Activated naive CD8-positive, alpha-beta T cell treated with anti-CD3 and anti-CD28 coated beads for 36 hours (primary cell): ENCODE measurements around the gene COG2. TPM values are rescaled to one million over a fixed set of nuclear protein-coding genes. Genes with fewer than 3 reads are reported as not detected.

Experiments
- DNase-seq: peaks from one replicate; pipeline ENCODE4 v3.0.0; 2021
- H3K27ac Mint-ChIP-seq: one replicate; pipeline ENCODE4 v1.8.0; 2022; ENCODE audit warnings: mild to moderate bottlenecking, moderate library complexity, mixed read lengths
- H3K27me3 Mint-ChIP-seq: one replicate; pipeline ENCODE4 v1.8.0; 2022; ENCODE audit warnings: mild to moderate bottlenecking, mixed read lengths
- H3K36me3 Mint-ChIP-seq: one replicate; pipeline ENCODE4 v1.8.0; 2021; ENCODE audit warnings: mild to moderate bottlenecking, mixed read lengths
- H3K4me1 Mint-ChIP-seq: one replicate; pipeline ENCODE4 v1.8.0; 2021; ENCODE audit warnings: mixed read lengths
- H3K4me3 Mint-ChIP-seq: one replicate; pipeline ENCODE4 v1.8.0; 2022; ENCODE audit warnings: mild to moderate bottlenecking, moderate library complexity, mixed read lengths
- H3K9me3 Mint-ChIP-seq: one replicate; pipeline ENCODE4 v1.8.0; 2022; ENCODE audit warnings: mixed read lengths
- total RNA-seq, 2 experiments: library from RNA; stranded (reverse); gene quantifications; one replicate each; pipeline ENCODE4 v1.2.3, GENCODE V29; 2021

Gene COG2
- total RNA-seq, 2 experiments from 2014 or later, result 41.0 to 41.7 TPM

GRCh38 chr1:230618537-230618936, 23.7 kb upstream of the COG2 start:
- no peaks in the 10 kb centered on the region for H3K9me3 Mint-ChIP-seq
- H3K27me3 Mint-ChIP-seq, result peaks cover 22% of the 10 kb centered on the region
- no peak for DNase-seq
- H3K4me3 Mint-ChIP-seq, result no peak overlapping the region
- no peaks in the 10 kb centered on the region for H3K36me3 Mint-ChIP-seq
- H3K4me1 Mint-ChIP-seq, result no peaks in the 10 kb centered on the region
- no peak overlapping the region for H3K27ac Mint-ChIP-seq

DNA sequence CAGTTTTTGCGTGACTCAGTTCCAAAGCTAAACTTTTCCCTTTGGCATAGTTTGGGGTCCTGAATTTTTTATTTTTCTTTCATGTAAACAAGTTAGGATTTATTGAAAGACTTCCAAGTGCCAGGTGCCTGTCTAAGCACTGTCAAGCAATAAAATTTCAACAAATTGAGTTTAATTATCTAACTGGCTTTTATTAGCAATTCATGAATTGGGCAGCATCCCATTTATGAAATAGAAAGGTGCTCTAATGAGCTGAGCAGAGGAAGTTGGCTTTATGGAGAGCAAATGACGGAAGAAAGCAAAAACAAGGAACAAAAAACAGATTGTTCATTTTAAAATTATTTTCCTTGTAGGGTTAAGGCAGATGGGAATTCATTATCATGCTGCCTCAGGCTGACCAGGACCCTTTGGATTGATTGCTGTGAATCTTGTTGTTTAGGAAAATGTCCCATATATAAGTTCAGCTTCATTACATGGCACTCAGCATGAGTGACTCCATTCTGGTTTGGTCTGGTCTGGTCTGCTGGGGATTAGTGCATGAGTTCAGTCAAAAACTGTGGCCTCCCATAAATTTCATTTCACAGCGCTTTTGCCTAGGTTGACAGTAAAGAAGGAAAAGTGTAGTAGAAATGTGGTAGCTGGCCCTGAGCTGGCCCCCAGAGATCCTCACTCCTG, 21.5 kb upstream of the COG2 start:
- no peak overlapping the region for H3K4me3 Mint-ChIP-seq
- no peaks in the 10 kb centered on the region for H3K36me3 Mint-ChIP-seq
- peaks cover 30% of the 10 kb centered on the region for H3K27me3 Mint-ChIP-seq
- no peaks in the 10 kb centered on the region for H3K9me3 Mint-ChIP-seq
- H3K4me1 Mint-ChIP-seq, result no peaks in the 10 kb centered on the region
- DNase-seq, result no peak
- no peak overlapping the region for H3K27ac Mint-ChIP-seq

DNA sequence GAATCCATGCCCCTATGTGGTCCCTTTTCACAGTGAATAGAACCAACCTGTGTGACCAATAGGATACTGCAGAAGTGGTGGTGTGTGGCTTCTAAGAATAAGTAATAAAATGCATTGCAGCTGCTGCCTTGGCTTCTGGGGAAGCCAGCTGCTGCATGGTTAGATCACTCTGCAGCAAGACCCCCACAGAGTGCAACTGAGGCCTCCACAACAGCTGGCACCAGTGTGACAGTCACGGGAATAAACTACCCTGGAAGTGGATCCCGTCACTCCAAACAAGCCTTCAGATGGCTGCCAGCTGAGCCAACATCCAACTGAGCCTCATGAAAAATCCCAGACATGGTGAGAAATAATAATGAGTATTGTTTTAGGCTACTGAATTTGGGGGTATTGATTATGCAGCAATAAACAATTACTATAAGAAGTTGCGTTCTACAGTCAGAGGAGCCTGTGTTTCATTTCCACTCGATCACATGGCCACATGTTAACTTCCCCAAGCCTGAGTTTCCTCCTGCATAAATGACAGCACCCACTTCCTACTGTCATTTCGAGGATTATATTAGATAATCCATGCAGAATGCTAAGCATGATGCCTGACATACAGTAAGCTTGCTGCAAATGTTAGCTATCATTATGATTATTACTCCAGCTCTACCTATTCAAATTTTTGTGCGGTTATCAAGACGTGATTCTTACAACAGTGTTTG, 20.8 kb upstream of the COG2 start:
- Mint-ChIP-seq H3K9me3 (no peaks in the 10 kb centered on the region), H3K27me3 (peaks cover 25% of the 10 kb centered on the region), H3K27ac (no peak overlapping the region), H3K36me3 (no peaks in the 10 kb centered on the region), H3K4me1 (no peaks in the 10 kb centered on the region), H3K4me3 (no peak overlapping the region)
- no peak for DNase-seq

- Mint-ChIP-seq H3K4me3 (no peak overlapping the region), H3K9me3 (no peaks in the 10 kb centered on the region), H3K36me3 (no peaks in the 10 kb centered on the region), H3K27ac (no peak overlapping the region), H3K4me1 (no peaks in the 10 kb centered on the region), H3K27me3 (peaks cover 19% of the 10 kb centered on the region)
- DNase-seq, result no peak
Observed at GRCh38 chr1:230622151-230622550, 20.1 kb upstream of the COG2 start.

GRCh38 chr1:230624097-230624713, 18.1 kb upstream of the COG2 start:
- no peak for DNase-seq
- Mint-ChIP-seq H3K4me3 (no peak overlapping the region), H3K27ac (no peak overlapping the region), H3K36me3 (no peaks in the 10 kb centered on the region), H3K4me1 (no peaks in the 10 kb centered on the region), H3K27me3 (peaks cover 14% of the 10 kb centered on the region), H3K9me3 (no peaks in the 10 kb centered on the region)

DNA sequence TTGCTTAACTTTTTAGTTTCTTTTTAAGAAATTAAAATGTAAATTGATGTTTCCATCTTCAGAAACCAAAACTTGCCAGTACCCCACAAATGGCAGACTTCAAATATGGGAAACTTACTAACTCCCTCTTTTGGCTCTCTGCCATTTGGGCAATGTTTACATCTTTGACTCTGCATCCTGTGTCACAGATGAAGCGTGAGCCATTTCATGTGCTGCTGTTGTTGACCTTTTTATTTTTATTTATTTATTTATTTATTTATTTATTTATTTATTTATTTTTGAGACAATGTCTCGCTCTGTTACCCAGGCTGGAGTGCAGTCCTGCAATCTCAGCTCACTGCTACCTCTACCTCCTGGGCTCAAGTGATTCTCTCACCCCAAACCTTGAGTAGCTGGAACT, 16.0 kb upstream of the COG2 start:
- no peaks in the 10 kb centered on the region for H3K36me3 Mint-ChIP-seq
- H3K27ac Mint-ChIP-seq, result no peak overlapping the region
- H3K9me3 Mint-ChIP-seq, result no peaks in the 10 kb centered on the region
- no peak for DNase-seq
- no peaks in the 10 kb centered on the region for H3K4me1 Mint-ChIP-seq
- H3K4me3 Mint-ChIP-seq, result no peak overlapping the region
- peaks cover 14% of the 10 kb centered on the region for H3K27me3 Mint-ChIP-seq

DNA sequence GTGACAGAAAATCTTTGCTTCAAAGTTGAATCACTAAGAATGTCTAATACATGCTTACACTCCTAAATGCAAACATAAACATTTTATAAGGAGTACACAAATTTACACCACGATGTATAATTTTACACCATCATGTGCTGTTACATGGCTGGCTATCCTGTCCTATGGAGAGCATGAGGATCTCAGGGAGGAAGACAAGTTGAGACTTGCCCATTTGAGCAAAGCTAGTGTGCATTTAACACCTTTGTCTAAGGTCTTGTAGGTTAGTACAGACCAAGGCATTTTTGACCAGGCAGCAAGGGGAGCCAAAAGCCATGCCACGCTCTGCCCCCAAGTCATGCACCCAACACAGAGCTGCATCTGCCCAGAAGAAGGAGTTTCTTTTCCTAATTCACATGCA, 14.5 kb upstream of the COG2 start:
- H3K4me1 Mint-ChIP-seq, result no peaks in the 10 kb centered on the region
- no peak overlapping the region for H3K27ac Mint-ChIP-seq
- H3K27me3 Mint-ChIP-seq, result peaks cover 14% of the 10 kb centered on the region
- no peak overlapping the region for H3K4me3 Mint-ChIP-seq
- H3K9me3 Mint-ChIP-seq, result no peaks in the 10 kb centered on the region
- no peaks in the 10 kb centered on the region for H3K36me3 Mint-ChIP-seq
- DNase-seq, result no peak

DNA sequence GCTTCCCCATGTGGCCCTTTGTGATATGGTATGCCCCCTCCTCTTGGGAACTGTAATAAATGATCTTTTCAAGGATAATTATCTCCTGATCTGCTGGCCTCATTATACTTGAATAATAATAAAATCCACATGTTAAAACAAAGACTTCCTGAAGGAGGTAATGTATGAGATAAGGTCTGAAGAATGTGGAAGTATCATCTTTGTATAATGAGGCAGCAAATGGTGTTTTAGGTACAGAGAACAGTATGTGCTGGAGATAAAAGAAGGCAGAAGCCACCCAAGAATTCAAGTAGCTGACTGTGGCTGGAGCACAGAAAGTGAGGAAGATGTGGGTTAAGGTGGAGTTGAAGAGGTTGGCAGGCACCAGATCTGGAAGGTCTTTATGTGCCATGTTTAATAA, 12.8 kb upstream of the COG2 start:
- H3K4me3 Mint-ChIP-seq, result no peak overlapping the region
- H3K36me3 Mint-ChIP-seq, result no peaks in the 10 kb centered on the region

GRCh38 chr1:230631477-230631876, 10.8 kb upstream of the COG2 start:
- H3K4me1 Mint-ChIP-seq, result no peaks in the 10 kb centered on the region
- H3K4me3 Mint-ChIP-seq, result no peak overlapping the region
- no peaks in the 10 kb centered on the region for H3K36me3 Mint-ChIP-seq
- no peaks in the 10 kb centered on the region for H3K9me3 Mint-ChIP-seq
- DNase-seq, result no peak
- H3K27ac Mint-ChIP-seq, result no peak overlapping the region
- H3K27me3 Mint-ChIP-seq, result peaks cover 7% of the 10 kb centered on the region

More for the DNA sequence above, 12.8 kb upstream of the COG2 start:
- Mint-ChIP-seq H3K27me3 (peaks cover 11% of the 10 kb centered on the region), H3K27ac (no peak overlapping the region), H3K9me3 (no peaks in the 10 kb centered on the region), H3K4me1 (no peaks in the 10 kb centered on the region)
- DNase-seq, result no peak

DNA sequence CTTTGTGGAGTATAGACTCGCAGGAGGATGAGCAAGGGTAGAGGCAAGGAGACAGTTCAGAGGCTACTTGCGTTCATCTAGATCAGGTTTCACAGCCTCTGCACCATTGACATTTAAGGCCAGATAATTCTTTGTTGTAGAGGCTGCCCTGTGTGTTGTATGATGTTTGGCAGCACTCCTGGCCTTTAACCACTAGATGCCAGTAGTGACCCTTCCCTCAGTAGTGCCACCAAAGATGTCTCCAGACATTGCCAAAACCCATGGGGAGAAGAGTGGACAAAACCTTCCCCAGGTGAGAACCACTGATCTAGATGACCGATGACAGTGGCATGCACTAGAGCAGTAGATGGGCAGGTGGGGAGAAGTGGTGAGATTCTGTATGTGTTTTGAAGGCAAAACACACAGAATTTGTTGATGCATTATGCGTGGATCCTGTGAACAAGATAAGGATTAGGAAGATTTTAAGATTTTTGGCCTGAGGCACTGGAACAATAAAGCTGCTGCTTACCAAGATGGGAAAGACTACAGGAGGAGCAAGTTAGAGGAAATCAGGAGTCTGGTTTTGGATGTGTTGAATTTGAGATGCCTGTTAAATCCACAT, 9.9 kb upstream of the COG2 start:
- Mint-ChIP-seq H3K27me3 (peaks cover 13% of the 10 kb centered on the region), H3K36me3 (no peaks in the 10 kb centered on the region), H3K27ac (no peak overlapping the region), H3K4me1 (no peaks in the 10 kb centered on the region), H3K9me3 (no peaks in the 10 kb centered on the region), H3K4me3 (no peak overlapping the region)
- DNase-seq, result no peak

DNA sequence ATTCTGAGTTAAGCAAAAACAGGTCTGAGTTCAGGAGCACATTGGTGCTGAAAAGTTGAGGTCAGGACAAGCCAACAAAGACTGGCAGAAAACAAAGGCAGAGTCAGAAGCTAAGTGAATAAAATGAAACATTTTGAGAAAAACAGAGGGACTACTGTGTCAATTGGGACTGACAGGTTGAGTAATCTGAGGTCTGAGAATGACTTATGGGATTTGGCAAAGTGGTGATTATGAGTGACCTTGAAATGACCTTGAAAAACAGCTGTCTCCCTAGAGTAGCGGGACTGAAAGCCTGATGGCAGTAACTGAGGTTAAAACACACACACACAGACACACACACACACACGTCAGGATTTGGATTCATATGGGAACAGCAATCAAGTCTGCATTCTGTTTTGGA, 8.8 kb upstream of the COG2 start:
- Mint-ChIP-seq H3K36me3 (no peaks in the 10 kb centered on the region), H3K4me1 (no peaks in the 10 kb centered on the region), H3K27me3 (peaks cover 18% of the 10 kb centered on the region), H3K9me3 (no peaks in the 10 kb centered on the region), H3K27ac (no peak overlapping the region), H3K4me3 (no peak overlapping the region)
- no peak for DNase-seq

- H3K9me3 Mint-ChIP-seq, result no peaks in the 10 kb centered on the region
- no peak overlapping the region for H3K27ac Mint-ChIP-seq
- no peak overlapping the region for H3K4me3 Mint-ChIP-seq
- H3K4me1 Mint-ChIP-seq, result no peaks in the 10 kb centered on the region
- peaks cover 24% of the 10 kb centered on the region for H3K27me3 Mint-ChIP-seq
- H3K36me3 Mint-ChIP-seq, result no peaks in the 10 kb centered on the region
- no peak for DNase-seq
Observed at GRCh38 chr1:230634384-230634783, 7.9 kb upstream of the COG2 start.

GRCh38 chr1:230636575-230637148, 5.6 kb upstream of the COG2 start:
- H3K4me1 Mint-ChIP-seq, result peaks cover 6% of the 10 kb centered on the region
- H3K27ac Mint-ChIP-seq, result no peak overlapping the region
- no peak overlapping the region for H3K4me3 Mint-ChIP-seq
- no peaks in the 10 kb centered on the region for H3K36me3 Mint-ChIP-seq
- peaks cover 25% of the 10 kb centered on the region for H3K27me3 Mint-ChIP-seq
- H3K9me3 Mint-ChIP-seq, result no peaks in the 10 kb centered on the region
- DNase-seq, result no peak

GRCh38 chr1:230639714-230640209, 2.5 kb upstream of the COG2 start:
- H3K27ac Mint-ChIP-seq, result no peak overlapping the region
- no peak for DNase-seq
- peaks cover 24% of the 10 kb centered on the region for H3K4me1 Mint-ChIP-seq
- H3K4me3 Mint-ChIP-seq, result no peak overlapping the region
- H3K27me3 Mint-ChIP-seq, result peaks cover 25% of the 10 kb centered on the region
- peaks cover 11% of the 10 kb centered on the region for H3K36me3 Mint-ChIP-seq
- no peaks in the 10 kb centered on the region for H3K9me3 Mint-ChIP-seq

DNA sequence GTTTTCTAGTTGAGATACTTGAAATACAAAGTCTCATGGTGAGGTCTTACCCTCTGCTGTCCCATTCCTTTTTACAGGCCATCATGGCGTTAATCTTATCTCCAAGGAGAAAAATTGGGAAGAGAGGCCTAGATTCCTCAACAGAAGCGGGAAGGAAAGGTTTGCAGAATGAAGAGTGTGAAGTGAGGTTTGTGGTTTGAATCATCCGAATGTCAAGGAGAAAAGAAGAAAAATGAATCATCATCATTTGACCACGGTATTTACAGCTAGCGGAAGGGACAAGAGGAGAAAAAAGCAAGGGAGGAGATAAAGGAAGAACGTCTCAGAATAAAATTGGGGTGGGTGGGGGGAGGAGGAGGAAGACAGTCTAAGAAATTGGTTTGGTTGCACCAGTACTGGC, 935 bp upstream of the COG2 start:
- no peaks in the 10 kb centered on the region for H3K9me3 Mint-ChIP-seq
- H3K27ac Mint-ChIP-seq, result no peak overlapping the region
- peaks cover 37% of the 10 kb centered on the region for H3K4me1 Mint-ChIP-seq
- H3K36me3 Mint-ChIP-seq, result peaks cover 17% of the 10 kb centered on the region
- H3K4me3 Mint-ChIP-seq, result peak overlapping the region; percentile 19
- DNase-seq, result no peak
- peaks cover 19% of the 10 kb centered on the region for H3K27me3 Mint-ChIP-seq
